Upper lobe of left lung (tissue), 6 donors: Measurements from ENCODE around the gene GLUL. TPM values are rescaled to one million over a fixed set of nuclear protein-coding genes. Genes with fewer than 3 reads are reported as not detected.
A peak's percentile ranks its signal among the peaks of the same experiment; 100 is the strongest.

Source experiments
- ATAC-seq, 2 donors: fragments of 200-7000 bp; cut with Tn5 transposase; one replicate each; pipeline ENCODE4 v1.9.1; 2022; ENCODE audit warnings: mild to moderate bottlenecking in 2 of 2, moderate library complexity in 2 of 2; ENCODE audit not compliant: low FRiP score in 2 of 2
- DNase-seq, 2 donors: peaks; one replicate each; pipeline ENCODE4 v3.0.0-alpha.2; 2019 to 2020
- H3K27ac ChIP-seq, 4 donors: fragments of 200-600 bp; sonication (generic); one replicate each; pipeline ENCODE4 v1.5.1; 2016 to 2019
- H3K27me3 ChIP-seq, 4 donors: fragments of 200-600 bp; sonication (generic); one replicate each; pipeline ENCODE4 v1.5.1; 2017 to 2019
- H3K36me3 ChIP-seq, 4 donors: fragments of 200-600 bp; sonication (generic); one replicate each; pipeline ENCODE4 v1.5.1; 2016 to 2019
- H3K4me1 ChIP-seq, 4 donors: fragments of 200-600 bp; sonication (generic); one replicate each; pipeline ENCODE4 v1.5.1; 2018 to 2019
- H3K4me3 ChIP-seq, 4 donors: fragments of 200-600 bp; sonication (generic); one replicate each; pipeline ENCODE4 v1.5.1; 2017 to 2019; ENCODE audit warnings: mild to moderate bottlenecking in 2 of 4, moderate library complexity in 1 of 4
- H3K9me3 ChIP-seq, 4 donors: fragments of 200-600 bp; sonication (generic); one replicate each; pipeline ENCODE4 v1.5.1; 2018 to 2019
- CTCF ChIP-seq, 6 experiments: fragments of 450-650 bp in 4 of 6; fragments of 200-600 bp in 2 of 6; sonication (generic) in 2 of 6; IDR thresholded peaks; one replicate each; pipeline ENCODE4 v1.5.1; 2016 to 2019; ENCODE audit warnings: antibody characterized with exemption in 6 of 6
- EP300 ChIP-seq, 4 donors: sonication (generic); formaldehyde crosslinking; IDR thresholded peaks; one replicate each; pipeline ENCODE4 v1.5.1; 2017; ENCODE audit warnings: antibody characterized with exemption in 4 of 4, control low read depth in 2 of 4
- POLR2A ChIP-seq, 4 donors: fragments of 450-650 bp; IDR thresholded peaks; one replicate each; pipeline ENCODE4 v1.5.1; 2016 to 2017; ENCODE audit warnings: antibody characterized with exemption in 4 of 4, mild to moderate bottlenecking in 2 of 4
- POLR2AphosphoS5 ChIP-seq, 2 donors: sonication (generic); formaldehyde crosslinking; IDR thresholded peaks; one replicate each; pipeline ENCODE4 v1.5.1; 2017; ENCODE audit warnings: antibody characterized with exemption in 2 of 2
- WGBS, 2 donors: methylation state at CpG; one replicate each; pipeline ENCODE4 v1.1.5; 2017 to 2018; 5-methylcytosine and 5-hydroxymethylcytosine counted together
- total RNA-seq, 6 donors: library from RNA; depleted of rRNA in 4 of 6; stranded (reverse); fragments of >200 nt in 4 of 6; gene quantifications; one replicate each; pipeline versions ENCODE4 v1.1.0 to v1.2.1, GENCODE V29; 2016 to 2021
- donor health status: DM: no; HTN: no; CAD: no; lungs with moderate emphysema.
- donor health status: DM: no; HTN: yes; CAD: no; lungs with severe emphysema.

Gene GLUL
- total RNA-seq, 6 donors from 2014 or later, result 1,145 to 1,831 (median 1,583) TPM

GRCh38 chr1:182351790-182352364, 39.7 kb downstream of the GLUL start:
- TF ChIP-seq EP300 (IDR thresholded peaks at IDR 0.05) (peak in 1 of 4 donors; percentile 19), POLR2A (IDR thresholded peaks at IDR 0.05) (no peak), POLR2AphosphoS5 (IDR thresholded peaks at IDR 0.05) (no peak), CTCF (IDR thresholded peaks at IDR 0.05) (no peak)
- no peaks in the 10 kb centered on the region for H3K4me1 ChIP-seq
- WGBS, 2 donors, result 38 to 57% methylated on average over 1 of the region's 1 CpG
- H3K4me3 ChIP-seq, result no peak overlapping the region
- H3K27ac ChIP-seq, result no peak overlapping the region
- no peak for ATAC-seq
- H3K9me3 ChIP-seq, result no peaks in the 10 kb centered on the region
- no peak for DNase-seq
- H3K36me3 ChIP-seq, result no peaks in the 10 kb centered on the region
- H3K27me3 ChIP-seq, result no peaks in the 10 kb centered on the region

GRCh38 chr1:182350839-182351238, 40.8 kb downstream of the GLUL start:
- 74 to 78% methylated on average over 2 of the region's 2 CpGs for WGBS, 2 donors
- no peak for DNase-seq
- Histone ChIP-seq H3K27me3 (no peaks in the 10 kb centered on the region), H3K36me3 (no peaks in the 10 kb centered on the region), H3K4me1 (no peaks in the 10 kb centered on the region), H3K9me3 (no peaks in the 10 kb centered on the region), H3K4me3 (no peak overlapping the region), H3K27ac (no peak overlapping the region)
- no peak for TF ChIP-seq CTCF (IDR thresholded peaks at IDR 0.05)
- no peak for TF ChIP-seq POLR2A (IDR thresholded peaks at IDR 0.05)
- TF ChIP-seq EP300 (IDR thresholded peaks at IDR 0.05), result peak in 1 of 4 donors; percentile 16
- no peak for TF ChIP-seq POLR2AphosphoS5 (IDR thresholded peaks at IDR 0.05)
- ATAC-seq, result peak; percentile 26 to 36

- Histone ChIP-seq H3K4me3 (no peak overlapping the region), H3K27ac (no peak overlapping the region), H3K27me3 (no peaks in the 10 kb centered on the region), H3K36me3 (no peaks in the 10 kb centered on the region), H3K9me3 (no peaks in the 10 kb centered on the region), H3K4me1 (no peaks in the 10 kb centered on the region)
- DNase-seq (no peak), ATAC-seq (peak in 1 of 2 donors; percentile 22)
- TF ChIP-seq POLR2AphosphoS5 (IDR thresholded peaks at IDR 0.05) (no peak), POLR2A (IDR thresholded peaks at IDR 0.05) (no peak), CTCF (IDR thresholded peaks at IDR 0.05) (no peak), EP300 (IDR thresholded peaks at IDR 0.05) (no peak)
- WGBS, 2 donors, result 86 to 89% methylated on average over 5 to 6 of the region's 6 CpGs
Measured at GRCh38 chr1:182348961-182349747, 42.4 kb downstream of the GLUL start.

GRCh38 chr1:182347019-182347418, 44.6 kb downstream of the GLUL start:
- H3K27me3 ChIP-seq, result no peaks in the 10 kb centered on the region
- DNase-seq, result no peak

More at GRCh38 chr1:182347019-182347418, 44.6 kb downstream of the GLUL start:
- no peak overlapping the region for H3K27ac ChIP-seq
- no peak for TF ChIP-seq CTCF (IDR thresholded peaks at IDR 0.05)
- no peak for TF ChIP-seq POLR2AphosphoS5 (IDR thresholded peaks at IDR 0.05)
- TF ChIP-seq POLR2A (IDR thresholded peaks at IDR 0.05), result no peak
- TF ChIP-seq EP300 (IDR thresholded peaks at IDR 0.05), result no peak
- no peaks in the 10 kb centered on the region for H3K9me3 ChIP-seq
- no peak overlapping the region for H3K4me3 ChIP-seq
- no peaks in the 10 kb centered on the region for H3K36me3 ChIP-seq
- WGBS, 2 donors, result 73 to 82% methylated on average over 5 of the region's 5 CpGs
- no peaks in the 10 kb centered on the region for H3K4me1 ChIP-seq
- no peak for ATAC-seq
